ENCODE data around the gene RNF44. TPM values are rescaled to one million over a fixed set of nuclear protein-coding genes. Genes with fewer than 3 reads are reported as not detected.
A peak's percentile ranks its signal among the peaks of the same experiment; 100 is the strongest.
"Not testable (repeated sequence)": the region's sequence is repeated elsewhere in the genome, so short reads cannot be mapped to it uniquely, and the experiment has no call there.

The RNF44 gene
- polyA plus RNA-seq, 5 donors = 31.9 to 54.4 (median 47.2) TPM

- no peak for DNase-seq
Measured at GRCh38 chr5:176553260-176554085, 16.3 kb upstream of the RNF44 start.

GRCh38 chr5:176552332-176552869, 15.2 kb upstream of the RNF44 start:
- DNase-seq = no peak

GRCh38 chr5:176550937-176551336, 13.7 kb upstream of the RNF44 start:
- not testable (repeated sequence) for DNase-seq

- no peak for DNase-seq
Measured at GRCh38 chr5:176550275-176550831, 13.2 kb upstream of the RNF44 start.

GRCh38 chr5:176549871-176550270, 12.7 kb upstream of the RNF44 start:
- DNase-seq = no peak

DNA sequence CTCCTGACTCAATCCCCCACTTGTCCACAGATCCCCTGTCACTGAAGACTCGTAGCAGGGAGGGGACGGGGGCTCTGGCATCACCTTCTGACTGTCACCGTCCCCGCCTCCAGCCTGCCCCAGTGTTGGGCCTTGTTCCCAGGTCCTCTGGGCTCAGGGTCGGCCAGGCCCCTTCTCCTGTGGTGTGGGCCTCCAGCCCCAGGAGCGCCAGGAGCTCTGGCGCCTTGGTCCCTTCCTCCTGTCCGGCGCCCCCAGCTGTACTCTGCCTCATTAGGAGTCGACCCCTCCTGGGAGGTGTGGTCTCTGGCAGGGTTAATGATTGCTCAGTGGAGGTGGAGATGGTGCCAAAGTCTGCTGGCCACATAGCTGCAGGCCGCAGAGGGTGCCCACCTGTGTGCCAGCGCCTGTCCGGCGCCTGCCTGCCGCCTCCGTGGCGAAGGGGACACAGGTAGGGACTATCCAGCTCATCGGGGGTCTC, 11.8 kb upstream of the RNF44 start, which contains the start of gene CDHR2:
TSS of gene CDHR2 (plus strand) at position 376 of the 478 bp plus-strand sequence. CDS start 16,011 bp downstream, outside the sequence.
- no peak for DNase-seq

GRCh38 chr5:176547802-176548201, 10.6 kb upstream of the RNF44 start:
- no peak for DNase-seq

DNA sequence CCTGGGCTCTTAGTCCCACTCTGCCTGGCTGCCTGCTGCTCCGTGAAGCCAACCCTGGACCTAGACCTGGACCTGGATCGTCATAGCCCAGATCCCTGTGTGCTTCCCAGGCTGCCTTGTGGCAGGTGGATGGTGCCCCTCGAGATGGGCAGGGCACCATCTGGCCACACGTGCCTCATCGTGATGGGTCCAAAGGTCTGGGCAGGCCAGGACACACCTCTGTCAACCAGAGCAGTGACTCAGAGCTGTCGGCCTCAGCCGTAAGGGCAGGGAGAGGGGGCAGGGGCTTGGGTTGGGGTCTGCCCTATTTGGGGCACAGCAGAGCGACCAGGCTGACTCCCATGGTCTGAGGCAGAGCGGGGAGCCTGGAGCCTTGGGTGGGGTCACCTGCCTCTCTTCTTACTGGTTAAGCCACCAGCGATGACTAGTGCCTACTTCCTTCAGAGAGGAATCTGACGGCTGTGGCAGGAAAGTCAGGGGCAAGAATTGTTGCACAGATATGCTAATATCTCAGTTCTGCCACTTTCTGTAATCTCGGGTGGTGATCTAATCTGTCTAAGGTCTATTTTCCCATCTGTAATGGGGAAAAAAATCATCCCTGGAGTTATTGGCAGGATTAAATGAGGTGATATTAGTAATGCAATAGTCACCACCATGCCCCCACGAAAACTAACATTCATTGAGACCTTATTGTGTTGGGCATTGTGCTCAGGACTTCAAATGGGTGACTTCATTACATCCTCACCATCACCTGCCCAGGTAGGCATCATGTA, 8.7 kb upstream of the RNF44 start:
- no peak for DNase-seq

GRCh38 chr5:176545388-176545736, 8.2 kb upstream of the RNF44 start:
- no peak for DNase-seq

GRCh38 chr5:176543428-176544182, 6.4 kb upstream of the RNF44 start:
- peak; percentile 50 to 52 for DNase-seq

DNA sequence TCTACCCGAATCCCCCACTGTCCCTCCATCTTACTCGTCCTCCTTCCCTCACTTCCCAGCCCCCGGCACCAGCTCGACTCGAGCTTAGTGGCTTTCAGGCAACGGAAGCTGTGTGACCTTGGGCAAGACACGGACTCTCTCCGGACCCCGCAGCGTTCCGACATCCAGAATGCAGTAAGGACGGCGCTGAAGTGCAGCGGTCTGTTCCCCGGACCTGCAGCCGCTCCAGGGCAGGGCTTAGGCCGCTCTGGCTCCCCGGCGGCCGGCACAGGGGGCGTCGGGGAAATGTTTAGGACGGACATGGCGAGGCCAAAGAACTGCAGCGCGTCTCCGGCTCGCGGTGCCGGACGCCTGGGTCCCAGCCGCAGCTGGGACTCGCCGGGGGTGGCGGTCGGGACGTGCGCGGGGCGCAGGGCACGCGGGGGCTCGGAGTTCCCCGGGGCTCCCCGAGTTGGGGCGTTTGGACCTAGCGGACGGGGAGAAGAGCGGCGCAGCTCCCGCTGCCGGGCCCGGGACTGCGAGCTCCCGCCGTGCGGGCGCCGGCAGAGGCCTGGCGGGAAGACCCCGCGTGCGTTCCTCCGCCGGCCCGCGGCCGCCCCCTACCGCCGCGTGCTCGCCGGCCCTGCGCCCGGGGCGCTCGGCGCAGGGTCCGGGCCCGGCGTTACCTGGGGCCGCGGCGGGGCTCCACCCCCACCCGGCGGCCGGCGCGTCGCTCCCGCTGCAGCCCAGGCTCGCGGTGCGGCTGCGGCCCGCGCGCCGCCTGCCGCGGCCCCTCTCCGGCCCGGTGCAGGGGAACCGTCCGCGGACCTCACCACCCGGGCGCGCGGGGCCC, 5.6 kb upstream of the RNF44 start:
- peak; percentile 14 to 19 for DNase-seq

DNA sequence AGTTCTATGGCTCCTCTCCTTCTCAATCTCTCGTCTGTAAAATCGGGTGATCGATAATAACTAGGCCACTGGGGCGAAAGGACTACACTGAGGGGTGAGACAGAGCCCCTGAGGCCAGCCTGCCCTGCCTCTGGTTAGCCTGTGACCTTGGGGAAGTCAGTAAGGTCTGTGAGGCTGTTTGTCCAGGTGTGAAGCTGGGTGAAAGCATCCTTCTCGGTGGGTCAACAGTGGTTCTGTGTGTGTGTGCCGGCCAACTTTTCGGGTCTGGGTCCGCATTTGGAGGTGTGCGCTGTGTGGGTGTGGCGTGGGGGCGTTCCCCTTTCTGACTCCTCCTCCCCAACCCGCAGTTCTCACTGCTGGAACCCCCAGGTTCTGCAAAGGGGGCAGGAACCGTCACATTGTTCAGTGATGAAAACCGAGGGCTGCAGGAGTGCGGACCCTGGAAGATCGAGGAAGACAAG, 5.0 kb upstream of the RNF44 start:
- DNase-seq = no peak

DNA sequence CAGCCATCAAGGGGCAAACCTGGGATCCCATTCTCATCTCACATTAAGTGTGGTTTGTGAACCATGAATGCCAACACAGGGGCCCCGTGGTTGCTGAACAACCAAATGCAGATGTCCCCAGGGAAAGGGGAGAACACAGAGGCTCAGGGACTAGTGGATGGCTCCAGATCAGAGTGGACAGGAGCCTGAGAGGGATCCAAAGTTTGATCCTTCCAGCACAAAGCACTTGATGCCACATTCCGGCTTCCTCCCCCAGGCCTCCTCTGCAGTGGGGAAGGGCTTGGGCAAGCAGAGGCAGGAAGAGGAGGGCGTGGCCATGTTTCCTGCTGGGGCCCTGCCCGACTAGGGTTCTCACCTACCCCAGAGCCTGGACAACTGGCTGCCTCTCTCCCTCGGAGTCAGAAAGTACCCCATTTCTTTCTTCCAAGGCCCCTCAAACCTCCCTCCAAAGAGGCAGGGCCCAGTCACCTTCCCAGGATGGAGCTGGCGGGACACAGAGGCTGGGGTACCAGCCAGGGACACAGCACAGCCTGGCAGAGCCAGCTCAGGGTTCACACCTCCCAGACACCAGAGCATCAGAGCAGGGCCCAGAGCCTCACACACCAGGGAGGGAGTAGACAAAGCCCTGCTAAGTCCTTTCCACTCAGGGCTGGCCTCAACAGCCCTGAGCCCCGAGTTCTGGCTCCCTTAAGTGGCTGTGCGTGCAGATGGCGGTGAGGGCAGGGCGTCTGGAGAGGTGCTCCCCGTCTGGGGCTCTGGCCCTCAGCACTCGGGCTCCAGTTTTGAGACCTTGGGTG, 4.3 kb upstream of the RNF44 start:
- peak; percentile 38 to 40 for DNase-seq

- DNase-seq = no peak
Measured at GRCh38 chr5:176540956-176541337, 3.7 kb upstream of the RNF44 start.

GRCh38 chr5:176540476-176540899, 3.3 kb upstream of the RNF44 start:
- DNase-seq = no peak

DNA sequence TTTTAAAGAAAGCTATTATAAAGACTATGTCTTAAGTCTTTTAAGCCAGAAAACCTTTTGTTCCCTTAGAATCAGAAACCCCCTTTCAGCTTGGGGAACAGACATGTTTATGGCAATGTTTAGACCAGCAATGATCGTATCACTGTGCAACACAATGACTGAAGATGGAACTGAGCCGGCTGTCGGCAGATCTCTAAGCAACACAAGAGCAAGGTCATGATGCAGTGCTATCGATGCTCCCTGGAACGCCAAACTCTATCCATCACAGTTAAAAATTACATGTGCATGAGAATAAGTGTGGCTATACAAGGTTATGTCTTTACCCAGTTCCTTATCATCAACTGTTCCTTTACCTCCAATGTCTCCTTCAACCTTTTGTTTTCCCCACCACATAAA, 1.8 kb upstream of the RNF44 start:
- DNase-seq = no peak

- peak in 1 of 2 donors; percentile 11 for DNase-seq
Measured at GRCh38 chr5:176538230-176538988, 1.2 kb upstream of the RNF44 start.

DNA sequence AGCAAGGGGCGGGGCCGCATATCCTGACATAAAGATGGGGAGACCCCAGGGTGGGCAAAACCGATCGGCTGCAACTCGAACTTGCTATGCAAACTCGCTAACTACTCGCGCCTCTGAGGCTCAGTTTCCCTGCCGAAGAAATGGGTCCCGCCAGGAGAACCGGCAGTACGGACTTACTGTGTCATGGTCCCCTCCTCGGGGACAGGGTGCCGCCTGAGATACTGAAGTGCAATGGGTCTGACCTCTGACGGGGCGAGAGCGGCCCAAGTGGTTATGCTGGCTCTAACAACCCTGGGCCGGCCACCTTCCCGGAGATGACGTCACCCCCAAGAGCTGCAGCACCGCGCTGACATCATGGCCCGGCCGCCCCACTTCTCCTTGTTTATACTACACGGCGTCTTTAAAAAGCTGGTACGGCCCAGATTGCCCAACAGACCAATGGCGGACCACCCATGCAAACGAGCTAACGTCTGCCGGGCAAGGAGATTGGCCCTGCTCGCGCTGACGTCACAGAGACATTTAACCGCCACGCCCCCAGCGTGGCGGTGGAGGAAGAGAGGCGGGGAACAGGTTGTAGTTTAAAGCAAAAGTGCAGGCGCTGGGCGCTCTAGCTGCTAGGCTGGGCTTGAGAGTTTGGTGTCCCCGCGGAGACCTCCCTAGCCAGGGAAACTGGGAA, 490 bp upstream of the RNF44 start:
- DNase-seq = peak; percentile 99

Data from right lung (tissue), 5 donors.